ENCODE results near the gene HK3.

- TF ChIP-seq CTCF (IDR thresholded peaks at IDR 0.05; ENCODE audit: low read length) (no peak), EZH2 (optimal IDR thresholded peaks at IDR 0.05; ENCODE audit: low read depth, low read length) (no peak), EZH2phosphoT487 (IDR thresholded peaks at IDR 0.05; ENCODE audit: low read length) (no peak)
Measured at GRCh38 chr5:176888865-176889165, 10.3 kb downstream of the HK3 start.

Data from MM.1S (cell line).